ENCODE results near the gene EIF4E3. TPM values are rescaled to one million over a fixed set of nuclear protein-coding genes. Genes with fewer than 3 reads are reported as not detected.

The EIF4E3 gene
- total RNA-seq, 1 donor from 2014 or later, result 3.5 TPM

- H3K27me3 Mint-ChIP-seq (ENCODE audit: low read depth, unreplicated experiment), result peaks cover 10% of the 10 kb centered on the region
These were observed 14.2 kb downstream of the EIF4E3 start for GRCh38 chr3:71710906-71711494.

GRCh38 chr3:71709908-71710511, 15.2 kb downstream of the EIF4E3 start:
- TF ChIP-seq CTCF (IDR thresholded peaks at IDR 0.05; ENCODE audit: insufficient read depth, low read depth, low read length), result no peak
- TF ChIP-seq EZH2 (IDR thresholded peaks at IDR 0.05; ENCODE audit: insufficient read depth, low read length), result no peak
- Histone ChIP-seq H3K27me3 (ENCODE audit: insufficient read depth, low read length) (peaks cover 8% of the 10 kb centered on the region), H3K4me1 (ENCODE audit: insufficient read depth, low read length) (no peaks in the 10 kb centered on the region), H3K9ac (ENCODE audit: low read length) (no peak overlapping the region), H3K27ac (ENCODE audit: low read depth, low read length) (no peak overlapping the region), H3K79me2 (ENCODE audit: insufficient read depth, low read length) (no peaks in the 10 kb centered on the region), H3K4me2 (ENCODE audit: low read length) (no peak overlapping the region), H3K4me3 (ENCODE audit: insufficient read depth, low read depth, low read length) (no peak overlapping the region), H4K20me1 (ENCODE audit: insufficient read depth, low read length) (no peaks in the 10 kb centered on the region), H3K36me3 (ENCODE audit: insufficient read depth, low read length) (no peaks in the 10 kb centered on the region), H3K9me3 (ENCODE audit: insufficient read depth, low read depth, low read length) (no peaks in the 10 kb centered on the region), H2AFZ (ENCODE audit: low read depth, low read length) (no peak overlapping the region)
- H3K9me3 Mint-ChIP-seq (ENCODE audit: unreplicated experiment), result no peaks in the 10 kb centered on the region
- no peaks in the 10 kb centered on the region for H3K36me3 Mint-ChIP-seq (ENCODE audit: low read depth, unreplicated experiment)
- H3K4me3 Mint-ChIP-seq (ENCODE audit: unreplicated experiment), result no peak overlapping the region
- H3K27ac Mint-ChIP-seq (ENCODE audit: unreplicated experiment), result no peak overlapping the region
- DNase-seq (ENCODE audit: low read depth) (no peak), FAIRE-seq (no peak)
- peaks cover 28% of the 10 kb centered on the region for H3K4me1 Mint-ChIP-seq (ENCODE audit: low read depth, unreplicated experiment)
- peaks cover 4% of the 10 kb centered on the region for H3K27me3 Mint-ChIP-seq (ENCODE audit: low read depth, unreplicated experiment)

More at GRCh38 chr3:71710906-71711494, 14.2 kb downstream of the EIF4E3 start:
- H4K20me1 ChIP-seq (ENCODE audit: insufficient read depth, low read length), result no peaks in the 10 kb centered on the region
- DNase-seq (ENCODE audit: low read depth), result peak; percentile 46
- TF ChIP-seq EZH2 (IDR thresholded peaks at IDR 0.05; ENCODE audit: insufficient read depth, low read length) (no peak), CTCF (IDR thresholded peaks at IDR 0.05; ENCODE audit: insufficient read depth, low read depth, low read length) (peak; percentile 78)
- FAIRE-seq, result peak; percentile 87
- H3K4me1 ChIP-seq (ENCODE audit: insufficient read depth, low read length), result no peaks in the 10 kb centered on the region
- H3K9ac ChIP-seq (ENCODE audit: low read length), result no peak overlapping the region
- no peaks in the 10 kb centered on the region for H3K36me3 Mint-ChIP-seq (ENCODE audit: low read depth, unreplicated experiment)
- H3K27ac ChIP-seq (ENCODE audit: low read depth, low read length), result no peak overlapping the region
- no peak overlapping the region for H3K4me3 Mint-ChIP-seq (ENCODE audit: unreplicated experiment)
- no peak overlapping the region for H3K4me2 ChIP-seq (ENCODE audit: low read length)
- no peaks in the 10 kb centered on the region for H3K36me3 ChIP-seq (ENCODE audit: insufficient read depth, low read length)
- peaks cover 8% of the 10 kb centered on the region for H3K27me3 ChIP-seq (ENCODE audit: insufficient read depth, low read length)
- no peak overlapping the region for H3K27ac Mint-ChIP-seq (ENCODE audit: unreplicated experiment)
- H3K4me1 Mint-ChIP-seq (ENCODE audit: low read depth, unreplicated experiment), result peaks cover 23% of the 10 kb centered on the region
- no peaks in the 10 kb centered on the region for H3K9me3 ChIP-seq (ENCODE audit: insufficient read depth, low read depth, low read length)
- H2AFZ ChIP-seq (ENCODE audit: low read depth, low read length), result no peak overlapping the region
- H3K4me3 ChIP-seq (ENCODE audit: insufficient read depth, low read depth, low read length), result no peak overlapping the region
- no peaks in the 10 kb centered on the region for H3K9me3 Mint-ChIP-seq (ENCODE audit: unreplicated experiment)
- no peaks in the 10 kb centered on the region for H3K79me2 ChIP-seq (ENCODE audit: insufficient read depth, low read length)

All from astrocyte (in vitro differentiated cells and primary cell).